ENCODE data around the gene DLGAP1. TPM values are rescaled to one million over a fixed set of nuclear protein-coding genes. Genes with fewer than 3 reads are reported as not detected.

DLGAP1 gene
- total and polyA plus RNA-seq, 2 of the 8 experiments (the other 6 are each of a cell fraction or from before 2014, with no cell fraction given) = 11.8 to 16.9 TPM

- Histone ChIP-seq H3K9me3 (ENCODE audit: insufficient read depth in 2 of 2, low read depth in 1 of 2, low read length in 1 of 2) (no peaks in the 10 kb centered on the region), H2AFZ (ENCODE audit: low read length) (no peak overlapping the region), H4K8ac (ENCODE audit: extremely low read depth, insufficient read depth, low read length) (no peak overlapping the region), H4K91ac (replicated peaks; ENCODE audit: insufficient read length, low read length) (no peak overlapping the region), H3K18ac (ENCODE audit: extremely low read depth, low read length) (no peak overlapping the region), H3K4me3 (ENCODE audit: extremely low read depth in 1 of 4, insufficient read depth in 2 of 4, low read depth in 3 of 4, low read length in 4 of 4) (no peak overlapping the region), H2BK120ac (replicated peaks; ENCODE audit: low read depth, low read length) (no peak overlapping the region), H3K9ac (replicated peaks in 1 of 4; ENCODE audit: extremely low read depth in 1 of 4, low read depth in 3 of 4, low read length in 3 of 4) (no peak overlapping the region), H3K4me2 (ENCODE audit: insufficient read depth in 1 of 2, low read depth in 2 of 2, low read length in 2 of 2) (no peak overlapping the region), H4K5ac (ENCODE audit: insufficient read length, low read depth, low read length) (no peak overlapping the region), H3K23ac (ENCODE audit: insufficient read length) (no peak overlapping the region), H2BK5ac (ENCODE audit: low read depth, low read length) (no peak overlapping the region), H3K14ac (ENCODE audit: insufficient read length) (no peak overlapping the region), H3K4ac (replicated peaks; ENCODE audit: insufficient read length, low read depth, low read length) (no peak overlapping the region), H2BK20ac (ENCODE audit: low read length) (no peak overlapping the region), H3K36me3 (ENCODE audit: control insufficient read depth in 2 of 4, insufficient read depth in 4 of 4, low read length in 3 of 4) (no peaks in the 10 kb centered on the region), H2BK15ac (ENCODE audit: low read length) (no peak overlapping the region), H3K27ac (ENCODE audit: low read depth, low read length) (no peak overlapping the region), H2BK12ac (ENCODE audit: low read depth, low read length) (no peak overlapping the region), H3K79me1 (ENCODE audit: low read depth, low read length) (no peaks in the 10 kb centered on the region), H3K4me1 (replicated peaks in 1 of 4; ENCODE audit: control insufficient read depth in 3 of 4, insufficient read depth in 4 of 4, low read length in 3 of 4) (peaks cover 0 to 9% (median 3%) of the 10 kb centered on the region in 4 experiments; a peak in 4 of 7 replicates), H3K56ac (replicated peaks; ENCODE audit: insufficient read length, low read depth, low read length) (no peak overlapping the region), H3K23me2 (ENCODE audit: low read depth, low read length) (no peaks in the 10 kb centered on the region), H3K79me2 (ENCODE audit: control insufficient read depth in 1 of 2, insufficient read depth in 2 of 2, low read length in 2 of 2) (no peaks in the 10 kb centered on the region), H2AK5ac (ENCODE audit: low read depth, low read length) (no peak overlapping the region), H4K20me1 (replicated peaks in 1 of 2; ENCODE audit: control insufficient read depth in 1 of 2, insufficient read depth in 2 of 2, low read length in 2 of 2) (no peaks in the 10 kb centered on the region), H3K27me3 (replicated peaks in 1 of 4; ENCODE audit: control insufficient read depth in 3 of 4, extremely low read depth in 1 of 4, insufficient read depth in 3 of 4, low read length in 3 of 4) (no peaks in the 10 kb centered on the region)
- no peak for FAIRE-seq
- 97% methylated on average over 3 of the region's 3 CpGs; no CpG with 5 or more reads in 1 of the 2 experiments for WGBS, 2 experiments (ENCODE audit: extremely low coverage in 1 of 2, insufficient coverage in 1 of 2, insufficient read length in 1 of 2, insufficient replicate concordance in 2 of 2, low coverage in 1 of 2, low lambda C conversion rate in 2 of 2, missing lambda C conversion rate in 1 of 2)
- ChIA-PET CTCF (ENCODE audit: partially characterized antibody) (interaction anchor here (0.6 kb wide), 1 partner anchor 47 kb away, joined by 3 read pairs; no protein-coding TSS in a partner anchor), POLR2A (ENCODE audit: partially characterized antibody) (no interaction called here)
- no peak for DNase-seq (ENCODE audit: low read depth in 1 of 2, low spot score in 2 of 2)
- no peak for TF ChIP-seq HDAC2 (IDR thresholded peaks at IDR 0.05; ENCODE audit: borderline replicate concordance in 1 of 2, low read depth in 2 of 2, low read length in 2 of 2)
- TF ChIP-seq GTF2F1 (IDR thresholded peaks at IDR 0.05; ENCODE audit: borderline replicate concordance, low read depth, low read length) = no peak
- TF ChIP-seq RNF2 (IDR thresholded peaks at IDR 0.05; ENCODE audit: borderline replicate concordance, low read depth, low read length, missing control alignments, poor library complexity, severe bottlenecking) = no peak
- no peak for TF ChIP-seq CBX5 (IDR thresholded peaks at IDR 0.05; ENCODE audit: low read depth, low read length)
Measured at GRCh38 chr18:3560755-3561154, 894.4 kb downstream of the DLGAP1 start.
